IPS-20b (cell line): Measurements from ENCODE around the gene RUFY2.
"Not testable (repeated sequence)": the region's sequence is repeated elsewhere in the genome, so short reads cannot be mapped to it uniquely, and the experiment has no call there.

Experiments
- H3K27ac ChIP-seq: one replicate; pipeline ENCODE4 v1.5.1; 2013; ENCODE audit warnings: low read length
- H3K27me3 ChIP-seq: 2 replicates; pipeline ENCODE4 v1.6.1; 2013; ENCODE audit warnings: mild to moderate bottlenecking, low read length, inconsistent platforms; ENCODE audit not compliant: insufficient read depth
- H3K36me3 ChIP-seq: 2 replicates; pipeline ENCODE4 v1.6.1; 2013; ENCODE audit warnings: low read depth, mild to moderate bottlenecking, inconsistent platforms, low read length, moderate library complexity; ENCODE audit not compliant: insufficient read depth
- H3K4me1 ChIP-seq: 2 replicates; pipeline ENCODE4 v1.6.1; 2013; ENCODE audit warnings: mild to moderate bottlenecking, control low read depth, inconsistent platforms, low read length, moderate library complexity; ENCODE audit not compliant: insufficient read depth
- H3K4me3 ChIP-seq: 2 replicates; pipeline ENCODE4 v1.5.1; 2013; ENCODE audit warnings: mild to moderate bottlenecking, low read length, inconsistent platforms
- H3K9ac ChIP-seq: 2 replicates; pipeline ENCODE4 v1.6.1; 2013; ENCODE audit warnings: low read depth, mild to moderate bottlenecking, inconsistent platforms, low read length, moderate library complexity
- H3K9me3 ChIP-seq: 2 replicates; pipeline ENCODE4 v1.6.1; 2013; ENCODE audit warnings: mild to moderate bottlenecking, low read depth, low read length, inconsistent platforms; ENCODE audit not compliant: insufficient read depth

RUFY2 gene

GRCh38 chr10:68406815-68407548 is at the start of gene RUFY2:
Gene RUFY2, minus strand, starts transcription at chr10:68407277. Its CDS starts 88 bp downstream, at chr10:68407189.
- Histone ChIP-seq H3K27ac (peak within 1 kb of the TSS; percentile 51), H3K4me1 (no peaks in the 10 kb centered on the region; the same call in 1 of the 2 replicates), H3K9ac (peak within 1 kb of the TSS; percentile 89), H3K36me3 (no peaks in the 10 kb centered on the region), H3K9me3 (no peaks in the 10 kb centered on the region), H3K4me3 (peak within 1 kb of the TSS; percentile 77), H3K27me3 (no peaks in the 10 kb centered on the region)

- H3K36me3 ChIP-seq: peaks cover 89% of the 10 kb centered on the region
- not testable (repeated sequence) for H3K9ac ChIP-seq, H3K27ac ChIP-seq
Measured at GRCh38 chr10:68449698-68450097, 42.6 kb upstream of the RUFY2 start.

GRCh38 chr10:68446179-68446578 is 39.1 kb upstream of the RUFY2 start:
- H3K27me3 ChIP-seq: no peaks in the 10 kb centered on the region
- no peak overlapping the region for H3K9ac ChIP-seq
- H3K4me1 ChIP-seq: no peaks in the 10 kb centered on the region
- peaks cover 81% of the 10 kb centered on the region for H3K36me3 ChIP-seq
- no peak overlapping the region for H3K4me3 ChIP-seq
- no peaks in the 10 kb centered on the region for H3K9me3 ChIP-seq
- H3K27ac ChIP-seq: no peak overlapping the region

More at GRCh38 chr10:68449698-68450097, 42.6 kb upstream of the RUFY2 start:
- H3K4me3 ChIP-seq, H3K27me3 ChIP-seq, H3K4me1 ChIP-seq, H3K9me3 ChIP-seq: not testable (repeated sequence)

GRCh38 chr10:68442971-68443370 is 35.9 kb upstream of the RUFY2 start:
- H3K9ac ChIP-seq: no peak overlapping the region
- no peaks in the 10 kb centered on the region for H3K27me3 ChIP-seq
- peaks cover 75% of the 10 kb centered on the region for H3K36me3 ChIP-seq
- no peaks in the 10 kb centered on the region for H3K9me3 ChIP-seq
- no peak overlapping the region for H3K27ac ChIP-seq
- H3K4me3 ChIP-seq: no peak overlapping the region
- H3K4me1 ChIP-seq: no peaks in the 10 kb centered on the region

GRCh38 chr10:68440898-68441297 is 33.8 kb upstream of the RUFY2 start:
- H3K27ac ChIP-seq: no peak overlapping the region
- no peaks in the 10 kb centered on the region for H3K9me3 ChIP-seq
- no peaks in the 10 kb centered on the region for H3K4me1 ChIP-seq
- H3K27me3 ChIP-seq: no peaks in the 10 kb centered on the region
- H3K4me3 ChIP-seq: no peak overlapping the region
- H3K36me3 ChIP-seq: peaks cover 76% of the 10 kb centered on the region
- H3K9ac ChIP-seq: no peak overlapping the region

- no peak overlapping the region for H3K9ac ChIP-seq
- no peak overlapping the region for H3K27ac ChIP-seq
- H3K9me3 ChIP-seq: no peaks in the 10 kb centered on the region
- no peaks in the 10 kb centered on the region for H3K4me1 ChIP-seq
- no peak overlapping the region for H3K4me3 ChIP-seq
- H3K36me3 ChIP-seq: peaks cover 73% of the 10 kb centered on the region
- no peaks in the 10 kb centered on the region for H3K27me3 ChIP-seq
Measured at GRCh38 chr10:68435803-68436202, 28.7 kb upstream of the RUFY2 start.

GRCh38 chr10:68434657-68435056 is 27.6 kb upstream of the RUFY2 start:
- H3K9ac ChIP-seq: no peak overlapping the region
- H3K27me3 ChIP-seq: no peaks in the 10 kb centered on the region
- no peak overlapping the region for H3K4me3 ChIP-seq
- H3K4me1 ChIP-seq: no peaks in the 10 kb centered on the region
- no peak overlapping the region for H3K27ac ChIP-seq
- peaks cover 76% of the 10 kb centered on the region for H3K36me3 ChIP-seq
- H3K9me3 ChIP-seq: no peaks in the 10 kb centered on the region

- H3K4me3 ChIP-seq: no peak overlapping the region
- no peaks in the 10 kb centered on the region for H3K4me1 ChIP-seq
- no peak overlapping the region for H3K27ac ChIP-seq
- no peaks in the 10 kb centered on the region for H3K9me3 ChIP-seq
- H3K9ac ChIP-seq: no peak overlapping the region
- H3K27me3 ChIP-seq: no peaks in the 10 kb centered on the region
- peaks cover 69% of the 10 kb centered on the region for H3K36me3 ChIP-seq
Measured at GRCh38 chr10:68428396-68429104, 21.5 kb upstream of the RUFY2 start.

GRCh38 chr10:68424454-68425014 is 17.5 kb upstream of the RUFY2 start:
- H3K9me3 ChIP-seq: no peaks in the 10 kb centered on the region
- H3K27ac ChIP-seq: no peak overlapping the region
- H3K36me3 ChIP-seq: peaks cover 80% of the 10 kb centered on the region
- H3K27me3 ChIP-seq: no peaks in the 10 kb centered on the region
- H3K9ac ChIP-seq: no peak overlapping the region
- H3K4me3 ChIP-seq: no peak overlapping the region
- H3K4me1 ChIP-seq: no peaks in the 10 kb centered on the region

GRCh38 chr10:68423522-68423921 is 16.4 kb upstream of the RUFY2 start:
- Histone ChIP-seq H3K4me1 (no peaks in the 10 kb centered on the region), H3K9me3 (no peaks in the 10 kb centered on the region), H3K27ac (no peak overlapping the region), H3K27me3 (no peaks in the 10 kb centered on the region), H3K36me3 (peaks cover 82% of the 10 kb centered on the region), H3K9ac (no peak overlapping the region), H3K4me3 (no peak overlapping the region)

- no peak overlapping the region for H3K9ac ChIP-seq
- H3K36me3 ChIP-seq: peaks cover 97% of the 10 kb centered on the region
- no peak overlapping the region for H3K4me3 ChIP-seq
- H3K27me3 ChIP-seq: no peaks in the 10 kb centered on the region
- H3K27ac ChIP-seq: no peak overlapping the region
- no peaks in the 10 kb centered on the region for H3K9me3 ChIP-seq
- no peaks in the 10 kb centered on the region for H3K4me1 ChIP-seq
Measured at GRCh38 chr10:68419376-68419775, 12.3 kb upstream of the RUFY2 start.
